Spleen (tissue), 7 donors: Measurements from ENCODE around the gene CRYBG1.

Experiments
- POLR2AphosphoS5 ChIP-seq, 3 donors: sonication (generic); formaldehyde crosslinking; IDR thresholded peaks; one replicate each; pipeline ENCODE4 v1.5.1; 2017; ENCODE audit warnings: antibody characterized with exemption in 3 of 3
- TF ChIP-seq, protein P1 (sequence below), 11 experiments: fragments of 200-600 bp in 7 of 11; fragments of 450-650 bp in 4 of 11; sonication (generic) in 4 of 11; IDR thresholded peaks in 8 of 11; conservative IDR thresholded peaks in 3 of 11; 1 replicate in 7 of 11; 2 replicates in 4 of 11; pipeline versions ENCODE4 v1.4.0 to v1.8.0; 2016 to 2021; ENCODE audit warnings: antibody characterized with exemption in 11 of 11, inconsistent platforms in 4 of 11, mild to moderate bottlenecking in 1 of 11
- donor health status: DM: no; HTN: no; CAD: no; lungs with moderate emphysema.
- donor health status: DM: no; HTN: no; CAD: no.
- donor health status: DM: no; HTN: no; CAD: no.

GRCh38 chr6:106379951-106380350, 19.4 kb downstream of the CRYBG1 start:
- no peak for TF ChIP-seq POLR2AphosphoS5 (IDR thresholded peaks at IDR 0.05)
- TF ChIP-seq, protein P1, sequence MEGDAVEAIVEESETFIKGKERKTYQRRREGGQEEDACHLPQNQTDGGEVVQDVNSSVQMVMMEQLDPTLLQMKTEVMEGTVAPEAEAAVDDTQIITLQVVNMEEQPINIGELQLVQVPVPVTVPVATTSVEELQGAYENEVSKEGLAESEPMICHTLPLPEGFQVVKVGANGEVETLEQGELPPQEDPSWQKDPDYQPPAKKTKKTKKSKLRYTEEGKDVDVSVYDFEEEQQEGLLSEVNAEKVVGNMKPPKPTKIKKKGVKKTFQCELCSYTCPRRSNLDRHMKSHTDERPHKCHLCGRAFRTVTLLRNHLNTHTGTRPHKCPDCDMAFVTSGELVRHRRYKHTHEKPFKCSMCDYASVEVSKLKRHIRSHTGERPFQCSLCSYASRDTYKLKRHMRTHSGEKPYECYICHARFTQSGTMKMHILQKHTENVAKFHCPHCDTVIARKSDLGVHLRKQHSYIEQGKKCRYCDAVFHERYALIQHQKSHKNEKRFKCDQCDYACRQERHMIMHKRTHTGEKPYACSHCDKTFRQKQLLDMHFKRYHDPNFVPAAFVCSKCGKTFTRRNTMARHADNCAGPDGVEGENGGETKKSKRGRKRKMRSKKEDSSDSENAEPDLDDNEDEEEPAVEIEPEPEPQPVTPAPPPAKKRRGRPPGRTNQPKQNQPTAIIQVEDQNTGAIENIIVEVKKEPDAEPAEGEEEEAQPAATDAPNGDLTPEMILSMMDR (IDR thresholded peaks at IDR 0.05 in 8 of 11, conservative IDR thresholded peaks at IDR 0.05 in 3 of 11), result no peak
